ENCODE results near the gene PDLIM4. TPM values are rescaled to one million over a fixed set of nuclear protein-coding genes. Genes with fewer than 3 reads are reported as not detected.

The PDLIM4 gene
- total RNA-seq, 2 donors from 2014 or later, result not detected

GRCh38 chr5:132297211-132297940 lies 39.9 kb downstream of the PDLIM4 start:
- DNase-seq (no peak), ATAC-seq (no peak)
- Mint-ChIP-seq H3K4me1 (peaks cover 16% of the 10 kb centered on the region), H3K36me3 (ENCODE audit: low read depth) (no peaks in the 10 kb centered on the region), H3K27ac (no peak overlapping the region), H3K4me3 (no peak overlapping the region), H3K27me3 (peaks cover 12% of the 10 kb centered on the region)
- no peaks in the 10 kb centered on the region for H3K9me3 ChIP-seq (ENCODE audit: control insufficient read depth, low read length, poor library complexity, severe bottlenecking)

GRCh38 chr5:132298298-132299212 lies 41.1 kb downstream of the PDLIM4 start:
- no peak overlapping the region for H3K27ac Mint-ChIP-seq
- no peak overlapping the region for H3K4me3 Mint-ChIP-seq
- peaks cover 16% of the 10 kb centered on the region for H3K4me1 Mint-ChIP-seq
- no peaks in the 10 kb centered on the region for H3K36me3 Mint-ChIP-seq (ENCODE audit: low read depth)
- no peak for DNase-seq
- ATAC-seq, result no peak
- H3K27me3 Mint-ChIP-seq, result peaks cover 12% of the 10 kb centered on the region
- no peaks in the 10 kb centered on the region for H3K9me3 ChIP-seq (ENCODE audit: control insufficient read depth, low read length, poor library complexity, severe bottlenecking)

- ATAC-seq, result no peak
- Mint-ChIP-seq H3K27me3 (peaks cover 12% of the 10 kb centered on the region), H3K4me1 (peaks cover 11% of the 10 kb centered on the region), H3K4me3 (no peak overlapping the region), H3K27ac (no peak overlapping the region), H3K36me3 (ENCODE audit: low read depth) (no peaks in the 10 kb centered on the region)
- no peaks in the 10 kb centered on the region for H3K9me3 ChIP-seq (ENCODE audit: control insufficient read depth, low read length, poor library complexity, severe bottlenecking)
- DNase-seq, result no peak
Measured at GRCh38 chr5:132299917-132300316, 42.4 kb downstream of the PDLIM4 start.

- ATAC-seq, result no peak
Measured at GRCh38 chr5:132300577-132301343, 43.3 kb downstream of the PDLIM4 start.

GRCh38 chr5:132301344-132302271 lies 44.1 kb downstream of the PDLIM4 start:
- ATAC-seq (no peak), DNase-seq (no peak)
- H3K4me1 Mint-ChIP-seq, result peaks cover 4% of the 10 kb centered on the region
- H3K4me3 Mint-ChIP-seq, result no peak overlapping the region
- H3K27me3 Mint-ChIP-seq, result peaks cover 4% of the 10 kb centered on the region
- H3K27ac Mint-ChIP-seq, result no peak overlapping the region
- H3K9me3 ChIP-seq (ENCODE audit: control insufficient read depth, low read length, poor library complexity, severe bottlenecking), result no peaks in the 10 kb centered on the region
- H3K36me3 Mint-ChIP-seq (ENCODE audit: low read depth), result no peaks in the 10 kb centered on the region

More at GRCh38 chr5:132300577-132301343, 43.3 kb downstream of the PDLIM4 start:
- Mint-ChIP-seq H3K4me3 (no peak overlapping the region), H3K27me3 (peaks cover 10% of the 10 kb centered on the region), H3K4me1 (peaks cover 4% of the 10 kb centered on the region), H3K27ac (no peak overlapping the region), H3K36me3 (ENCODE audit: low read depth) (no peaks in the 10 kb centered on the region)
- no peaks in the 10 kb centered on the region for H3K9me3 ChIP-seq (ENCODE audit: control insufficient read depth, low read length, poor library complexity, severe bottlenecking)
- DNase-seq, result no peak

- no peak for DNase-seq
- Mint-ChIP-seq H3K4me1 (peaks cover 4% of the 10 kb centered on the region), H3K36me3 (ENCODE audit: low read depth) (no peaks in the 10 kb centered on the region), H3K27ac (no peak overlapping the region), H3K4me3 (no peak overlapping the region), H3K27me3 (peaks cover 4% of the 10 kb centered on the region)
- ATAC-seq, result no peak
- H3K9me3 ChIP-seq (ENCODE audit: control insufficient read depth, low read length, poor library complexity, severe bottlenecking), result no peaks in the 10 kb centered on the region
Measured at GRCh38 chr5:132302413-132302812, 44.9 kb downstream of the PDLIM4 start.

- Mint-ChIP-seq H3K27ac (no peak overlapping the region), H3K4me1 (peaks cover 2% of the 10 kb centered on the region), H3K36me3 (ENCODE audit: low read depth) (no peaks in the 10 kb centered on the region), H3K4me3 (no peak overlapping the region), H3K27me3 (peaks cover 4% of the 10 kb centered on the region)
- no peaks in the 10 kb centered on the region for H3K9me3 ChIP-seq (ENCODE audit: control insufficient read depth, low read length, poor library complexity, severe bottlenecking)
- DNase-seq (no peak), ATAC-seq (no peak)
Measured at GRCh38 chr5:132303589-132303988, 46.1 kb downstream of the PDLIM4 start.

- Mint-ChIP-seq H3K36me3 (ENCODE audit: low read depth) (no peaks in the 10 kb centered on the region), H3K4me3 (no peak overlapping the region), H3K27ac (no peak overlapping the region), H3K27me3 (peaks cover 4% of the 10 kb centered on the region), H3K4me1 (no peaks in the 10 kb centered on the region)
- DNase-seq (no peak), ATAC-seq (no peak)
- no peaks in the 10 kb centered on the region for H3K9me3 ChIP-seq (ENCODE audit: control insufficient read depth, low read length, poor library complexity, severe bottlenecking)
Measured at GRCh38 chr5:132305420-132305819, 47.9 kb downstream of the PDLIM4 start.

GRCh38 chr5:132308701-132309100 lies 51.2 kb downstream of the PDLIM4 start:
- no peak overlapping the region for H3K27ac Mint-ChIP-seq
- peaks cover 2% of the 10 kb centered on the region for H3K4me1 Mint-ChIP-seq
- no peak for ATAC-seq

GRCh38 chr5:132309679-132310078 lies 52.2 kb downstream of the PDLIM4 start:
- Mint-ChIP-seq H3K27ac (no peak overlapping the region), H3K4me1 (peaks cover 3% of the 10 kb centered on the region), H3K27me3 (no peaks in the 10 kb centered on the region), H3K4me3 (no peak overlapping the region), H3K36me3 (ENCODE audit: low read depth) (no peaks in the 10 kb centered on the region)
- DNase-seq (no peak), ATAC-seq (no peak)
- H3K9me3 ChIP-seq (ENCODE audit: control insufficient read depth, low read length, poor library complexity, severe bottlenecking), result no peaks in the 10 kb centered on the region

More at GRCh38 chr5:132308701-132309100, 51.2 kb downstream of the PDLIM4 start:
- Mint-ChIP-seq H3K4me3 (no peak overlapping the region), H3K27me3 (no peaks in the 10 kb centered on the region), H3K36me3 (ENCODE audit: low read depth) (no peaks in the 10 kb centered on the region)
- DNase-seq, result no peak
- no peaks in the 10 kb centered on the region for H3K9me3 ChIP-seq (ENCODE audit: control insufficient read depth, low read length, poor library complexity, severe bottlenecking)

- DNase-seq (no peak), ATAC-seq (no peak)
- no peaks in the 10 kb centered on the region for H3K36me3 Mint-ChIP-seq (ENCODE audit: low read depth)
- no peaks in the 10 kb centered on the region for H3K27me3 Mint-ChIP-seq
- peaks cover 3% of the 10 kb centered on the region for H3K4me1 Mint-ChIP-seq
- no peaks in the 10 kb centered on the region for H3K9me3 ChIP-seq (ENCODE audit: control insufficient read depth, low read length, poor library complexity, severe bottlenecking)
- no peak overlapping the region for H3K4me3 Mint-ChIP-seq
- no peak overlapping the region for H3K27ac Mint-ChIP-seq
Measured at GRCh38 chr5:132310141-132310834, 52.8 kb downstream of the PDLIM4 start.

- no peaks in the 10 kb centered on the region for H3K27me3 Mint-ChIP-seq
- H3K36me3 Mint-ChIP-seq (ENCODE audit: low read depth), result no peaks in the 10 kb centered on the region
- no peak overlapping the region for H3K27ac Mint-ChIP-seq
- H3K9me3 ChIP-seq (ENCODE audit: control insufficient read depth, low read length, poor library complexity, severe bottlenecking), result no peaks in the 10 kb centered on the region
- no peak for ATAC-seq
- peaks cover 3% of the 10 kb centered on the region for H3K4me1 Mint-ChIP-seq
- DNase-seq, result no peak
- H3K4me3 Mint-ChIP-seq, result no peak overlapping the region
Measured at GRCh38 chr5:132313366-132313765, 55.9 kb downstream of the PDLIM4 start.

Measured in T-helper 17 cell (primary cell).